ENCODE data around the gene TP53RK. TPM values are rescaled to one million over a fixed set of nuclear protein-coding genes. Genes with fewer than 3 reads are reported as not detected.

TP53RK gene
- total RNA-seq, 1 experiment from 2014 or later = 21.5 TPM

DNA sequence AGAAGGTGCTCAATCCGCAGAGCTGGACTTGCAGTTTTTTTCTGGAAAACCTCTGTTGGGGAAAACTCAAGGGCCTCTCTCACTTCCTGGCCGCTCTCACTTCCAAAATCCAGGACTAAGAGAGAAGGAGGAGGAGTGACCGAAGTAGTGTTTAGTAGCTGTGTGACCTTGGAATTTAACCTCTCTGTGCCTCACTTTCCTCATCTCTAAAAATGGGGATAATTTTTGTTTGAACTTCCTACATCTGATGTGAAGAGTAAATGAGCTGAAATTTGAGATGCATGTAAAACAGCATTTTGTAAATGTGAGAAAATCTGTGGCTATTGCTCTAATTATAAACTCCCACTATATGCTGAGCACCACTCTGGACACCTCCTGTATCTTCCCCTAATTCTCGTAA, 43.1 kb downstream of the TP53RK start:
- no CpG with 5 or more reads among the region's 4 CpGs for WGBS (ENCODE audit: extremely low coverage, insufficient read length, low lambda C conversion rate)
- Mint-ChIP-seq H3K27me3 (ENCODE audit: low read depth) (peaks cover 34% of the 10 kb centered on the region), H3K36me3 (ENCODE audit: insufficient read depth in 1 of 3, low read depth in 3 of 3) (peaks cover 0 to 10% (median 0%) of the 10 kb centered on the region in 3 experiments; a peak in 3 of 7 replicates)

More for the DNA sequence above, 43.1 kb downstream of the TP53RK start:
- Histone ChIP-seq H3K23ac (ENCODE audit: insufficient read length, low read depth, low read length) (no peak overlapping the region), H3K27me3 (ENCODE audit: insufficient read depth, low read length) (no peaks in the 10 kb centered on the region; the same call in 1 of the 2 replicates), H3K9ac (ENCODE audit: extremely low read depth, insufficient read length, low read length) (no peak overlapping the region), H2AK5ac (ENCODE audit: insufficient read length, low read length) (no peak overlapping the region), H3K4me1 (ENCODE audit: insufficient read depth, low read length) (no peaks in the 10 kb centered on the region), H3K79me2 (ENCODE audit: insufficient read depth, low read length) (no peaks in the 10 kb centered on the region), H2BK5ac (ENCODE audit: insufficient read length, low read length) (no peak overlapping the region), H2BK20ac (ENCODE audit: low read depth, low read length, poor library complexity, severe bottlenecking) (no peak overlapping the region), H3K56ac (ENCODE audit: insufficient read length, low read depth, low read length) (no peak overlapping the region), H2BK12ac (ENCODE audit: insufficient read length, low read depth, low read length) (no peak overlapping the region), H3K4me2 (ENCODE audit: insufficient read depth, insufficient read length, low read length) (no peak overlapping the region), H3K9me3 (ENCODE audit: control insufficient read depth, low read depth, low read length) (no peaks in the 10 kb centered on the region), H2BK120ac (ENCODE audit: low read depth, low read length, poor library complexity, severe bottlenecking) (no peak overlapping the region), H3T11ph (ENCODE audit: low read length) (no peak overlapping the region), H2AFZ (ENCODE audit: low read length) (no peak overlapping the region), H4K8ac (replicated peaks; ENCODE audit: insufficient read length, low read depth, low read length) (no peak overlapping the region), H3K18ac (ENCODE audit: insufficient read length, low read depth, low read length) (no peak overlapping the region), H4K5ac (ENCODE audit: insufficient read length, low read depth, low read length) (no peak overlapping the region), H4K91ac (ENCODE audit: insufficient read length, low read depth, low read length) (no peak overlapping the region), H3K4ac (ENCODE audit: low read depth, low read length) (no peak overlapping the region), H3K23me2 (ENCODE audit: insufficient read length, low read depth, low read length, poor library complexity, severe bottlenecking) (no peaks in the 10 kb centered on the region), H3K14ac (ENCODE audit: insufficient read depth, low read length) (no peak overlapping the region), H4K20me1 (ENCODE audit: control insufficient read depth, insufficient read depth, insufficient read length) (peaks cover 2% of the 10 kb centered on the region), H3K27ac (ENCODE audit: insufficient read length, low read depth, low read length) (no peak overlapping the region), H2BK15ac (ENCODE audit: low read depth, low read length) (no peak overlapping the region), H3K79me1 (ENCODE audit: insufficient read depth, low read depth, low read length, poor library complexity, severe bottlenecking) (no peaks in the 10 kb centered on the region)
- TF ChIP-seq, protein P1, sequence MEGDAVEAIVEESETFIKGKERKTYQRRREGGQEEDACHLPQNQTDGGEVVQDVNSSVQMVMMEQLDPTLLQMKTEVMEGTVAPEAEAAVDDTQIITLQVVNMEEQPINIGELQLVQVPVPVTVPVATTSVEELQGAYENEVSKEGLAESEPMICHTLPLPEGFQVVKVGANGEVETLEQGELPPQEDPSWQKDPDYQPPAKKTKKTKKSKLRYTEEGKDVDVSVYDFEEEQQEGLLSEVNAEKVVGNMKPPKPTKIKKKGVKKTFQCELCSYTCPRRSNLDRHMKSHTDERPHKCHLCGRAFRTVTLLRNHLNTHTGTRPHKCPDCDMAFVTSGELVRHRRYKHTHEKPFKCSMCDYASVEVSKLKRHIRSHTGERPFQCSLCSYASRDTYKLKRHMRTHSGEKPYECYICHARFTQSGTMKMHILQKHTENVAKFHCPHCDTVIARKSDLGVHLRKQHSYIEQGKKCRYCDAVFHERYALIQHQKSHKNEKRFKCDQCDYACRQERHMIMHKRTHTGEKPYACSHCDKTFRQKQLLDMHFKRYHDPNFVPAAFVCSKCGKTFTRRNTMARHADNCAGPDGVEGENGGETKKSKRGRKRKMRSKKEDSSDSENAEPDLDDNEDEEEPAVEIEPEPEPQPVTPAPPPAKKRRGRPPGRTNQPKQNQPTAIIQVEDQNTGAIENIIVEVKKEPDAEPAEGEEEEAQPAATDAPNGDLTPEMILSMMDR (conservative IDR thresholded peaks at IDR 0.05) = no peak
- DNase-seq = no peak
- Mint-ChIP-seq H3K9me3 (no peaks in the 10 kb centered on the region), H3K4me1 (peaks cover 24 to 33% of the 10 kb centered on the region in 2 experiments), H3K27ac (no peak overlapping the region), H3K4me3 (no peak overlapping the region)
